Glutamatergic neuron (in vitro differentiated cells): ENCODE data around the gene TAS1R2. TPM values are rescaled to one million over a fixed set of nuclear protein-coding genes. Genes with fewer than 3 reads are reported as not detected.
A peak's percentile ranks its signal among the peaks of the same experiment; 100 is the strongest.

Source experiments
- DNase-seq: peaks from one replicate; pipeline ENCODE4 v3.0.0; 2022
- H3K27ac Mint-ChIP-seq: one replicate; pipeline ENCODE4 v1.8.0; 2020; ENCODE audit warnings: mild to moderate bottlenecking, mixed read lengths, inconsistent platforms; ENCODE audit not compliant: unreplicated experiment
- H3K27me3 Mint-ChIP-seq: one replicate; pipeline ENCODE4 v1.8.0; 2020; ENCODE audit warnings: mild to moderate bottlenecking, moderate library complexity, mixed read lengths, inconsistent platforms; ENCODE audit not compliant: unreplicated experiment
- H3K36me3 Mint-ChIP-seq: one replicate; pipeline ENCODE4 v1.8.0; 2020; ENCODE audit warnings: mild to moderate bottlenecking, mixed read lengths, inconsistent platforms; ENCODE audit not compliant: unreplicated experiment
- H3K4me1 Mint-ChIP-seq: one replicate; pipeline ENCODE4 v1.8.0; 2020; ENCODE audit warnings: mild to moderate bottlenecking, low read depth, mixed read lengths, inconsistent platforms; ENCODE audit not compliant: unreplicated experiment
- H3K4me3 Mint-ChIP-seq: one replicate; pipeline ENCODE4 v1.8.0; 2020; ENCODE audit warnings: mild to moderate bottlenecking, mixed read lengths, inconsistent platforms; ENCODE audit not compliant: unreplicated experiment
- H3K9me3 Mint-ChIP-seq: one replicate; pipeline ENCODE4 v1.8.0; 2020; ENCODE audit warnings: mild to moderate bottlenecking, moderate library complexity, mixed read lengths, inconsistent platforms; ENCODE audit not compliant: unreplicated experiment
- microRNA-seq: library from miRNA; unstranded; fragments of <30 nt; microRNA quantifications from one replicate; pipeline ENCODE4, GENCODE V29; 2020; ENCODE audit not compliant: unreplicated experiment
- total RNA-seq: library from RNA; stranded (reverse); fragmentation: NEBNext Ultra II Directional; extraction: Animal tissue kit (Norgen Biotek cat#: 25700); gene quantifications from one replicate; pipeline ENCODE4 v1.2.1, GENCODE V29; 2021; ENCODE audit not compliant: unreplicated experiment
- TF ChIP-seq, protein P1 (sequence below): fragments of 200-600 bp; sonication (generic); IDR thresholded peaks from one replicate; pipeline ENCODE4 v1.5.0; 2021; ENCODE audit not compliant: partially characterized antibody, unreplicated experiment

TAS1R2 gene
- total RNA-seq, 1 donor from 2014 or later: not detected

- Mint-ChIP-seq H3K36me3 (no peaks in the 10 kb centered on the region), H3K27ac (no peak overlapping the region), H3K9me3 (peaks cover 2% of the 10 kb centered on the region), H3K4me1 (peaks cover 20% of the 10 kb centered on the region), H3K27me3 (peaks cover 9% of the 10 kb centered on the region), H3K4me3 (no peak overlapping the region)
- TF ChIP-seq, protein P1, sequence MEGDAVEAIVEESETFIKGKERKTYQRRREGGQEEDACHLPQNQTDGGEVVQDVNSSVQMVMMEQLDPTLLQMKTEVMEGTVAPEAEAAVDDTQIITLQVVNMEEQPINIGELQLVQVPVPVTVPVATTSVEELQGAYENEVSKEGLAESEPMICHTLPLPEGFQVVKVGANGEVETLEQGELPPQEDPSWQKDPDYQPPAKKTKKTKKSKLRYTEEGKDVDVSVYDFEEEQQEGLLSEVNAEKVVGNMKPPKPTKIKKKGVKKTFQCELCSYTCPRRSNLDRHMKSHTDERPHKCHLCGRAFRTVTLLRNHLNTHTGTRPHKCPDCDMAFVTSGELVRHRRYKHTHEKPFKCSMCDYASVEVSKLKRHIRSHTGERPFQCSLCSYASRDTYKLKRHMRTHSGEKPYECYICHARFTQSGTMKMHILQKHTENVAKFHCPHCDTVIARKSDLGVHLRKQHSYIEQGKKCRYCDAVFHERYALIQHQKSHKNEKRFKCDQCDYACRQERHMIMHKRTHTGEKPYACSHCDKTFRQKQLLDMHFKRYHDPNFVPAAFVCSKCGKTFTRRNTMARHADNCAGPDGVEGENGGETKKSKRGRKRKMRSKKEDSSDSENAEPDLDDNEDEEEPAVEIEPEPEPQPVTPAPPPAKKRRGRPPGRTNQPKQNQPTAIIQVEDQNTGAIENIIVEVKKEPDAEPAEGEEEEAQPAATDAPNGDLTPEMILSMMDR: no peak
- no peak for DNase-seq
These were observed 66.3 kb downstream of the TAS1R2 start for GRCh38 chr1:18793164-18793563.

- Mint-ChIP-seq H3K36me3 (no peaks in the 10 kb centered on the region), H3K27me3 (peaks cover 9% of the 10 kb centered on the region)
- TF ChIP-seq, protein P1: no peak
These were observed 66.7 kb downstream of the TAS1R2 start for GRCh38 chr1:18792747-18793146.

More at GRCh38 chr1:18792747-18793146, 66.7 kb downstream of the TAS1R2 start:
- Mint-ChIP-seq H3K27ac (no peak overlapping the region), H3K9me3 (peaks cover 2% of the 10 kb centered on the region), H3K4me1 (peaks cover 20% of the 10 kb centered on the region), H3K4me3 (no peak overlapping the region)
- no peak for DNase-seq

Small RNAs within 50 kb of the gene (microRNA-seq; reads per million reads assigned to microRNA genes)
- not detected for gene MIR1290
- 2.8 reads per million, percentile 20 among the genes with 10 or more reads in this experiment for gene MIR4695

Other genes starting within 250 kb of the TAS1R2 start
- gene PAX7, start 228.8 kb downstream of the TAS1R2 start, total RNA-seq: 0.07 TPM
- 28.9 TPM for gene ALDH4A1, start 42.9 kb upstream of the TAS1R2 start, total RNA-seq
- gene IFFO2, start 97.0 kb upstream of the TAS1R2 start, total RNA-seq: 107 TPM